Vagina (tissue), 2 donors: Measurements from ENCODE around the gene FZD2.
"Not testable (repeated sequence)": the region's sequence is repeated elsewhere in the genome, so short reads cannot be mapped to it uniquely, and the experiment has no call there.

Experiments used
- POLR2AphosphoS5 ChIP-seq, 2 donors: sonication (generic); formaldehyde crosslinking; IDR thresholded peaks; one replicate each; pipeline ENCODE4 v1.9.0; 2017; ENCODE audit warnings: antibody characterized with exemption in 2 of 2, mild to moderate bottlenecking in 2 of 2, low read depth in 1 of 2; ENCODE audit not compliant: insufficient read depth in 1 of 2
- TF ChIP-seq, protein P1 (sequence below), 3 experiments: fragments of 450-650 bp in 2 of 3; fragments of 200-600 bp in 1 of 3; sonication (generic) in 1 of 3; IDR thresholded peaks; one replicate each; pipeline ENCODE4 v1.5.1; 2017 to 2019; ENCODE audit warnings: antibody characterized with exemption in 3 of 3, mild to moderate bottlenecking in 2 of 3, moderate library complexity in 2 of 3

DNA sequence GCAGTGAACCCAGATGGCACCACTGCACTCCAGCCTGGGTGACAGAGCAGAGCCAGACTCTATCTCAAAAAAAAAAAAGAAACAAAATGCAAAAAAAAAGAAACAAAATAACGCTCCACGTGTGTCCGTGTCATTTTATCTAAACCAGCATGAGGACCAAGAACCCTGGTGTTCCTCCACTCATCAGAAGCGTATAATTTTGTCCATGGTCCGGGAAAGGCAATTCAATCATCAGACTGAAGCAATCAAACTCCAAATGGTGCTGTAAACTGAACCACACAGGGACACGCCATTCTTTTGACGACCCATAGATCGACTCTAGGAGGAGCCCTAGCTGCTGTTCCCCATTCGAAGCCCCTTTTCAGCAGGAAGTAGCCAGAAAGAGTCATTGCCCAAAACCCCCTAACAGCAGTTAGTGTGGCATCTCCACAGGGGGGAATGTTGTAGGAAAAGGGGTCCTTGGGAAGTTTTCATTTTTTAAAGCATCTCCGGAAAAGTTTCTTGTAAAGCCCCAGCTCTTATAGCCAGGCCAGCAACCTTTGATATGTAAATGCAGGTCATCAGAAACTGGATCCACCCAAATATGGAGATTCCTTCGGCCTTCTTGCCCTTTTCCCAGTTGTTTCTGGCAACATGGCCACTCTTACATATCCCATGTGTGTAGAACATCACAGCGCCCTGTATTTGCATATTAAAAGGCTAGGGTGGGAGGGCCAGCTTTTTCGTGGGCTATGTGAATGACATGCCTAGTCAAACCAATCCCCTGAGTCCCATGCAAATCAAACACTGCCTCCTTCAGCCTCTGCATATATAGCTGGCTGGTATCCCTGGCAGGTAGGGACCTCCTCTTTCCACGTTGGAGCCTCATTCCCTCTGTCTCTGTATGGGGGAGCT lies 45.8 kb upstream of the FZD2 start:
- TF ChIP-seq, protein P1, sequence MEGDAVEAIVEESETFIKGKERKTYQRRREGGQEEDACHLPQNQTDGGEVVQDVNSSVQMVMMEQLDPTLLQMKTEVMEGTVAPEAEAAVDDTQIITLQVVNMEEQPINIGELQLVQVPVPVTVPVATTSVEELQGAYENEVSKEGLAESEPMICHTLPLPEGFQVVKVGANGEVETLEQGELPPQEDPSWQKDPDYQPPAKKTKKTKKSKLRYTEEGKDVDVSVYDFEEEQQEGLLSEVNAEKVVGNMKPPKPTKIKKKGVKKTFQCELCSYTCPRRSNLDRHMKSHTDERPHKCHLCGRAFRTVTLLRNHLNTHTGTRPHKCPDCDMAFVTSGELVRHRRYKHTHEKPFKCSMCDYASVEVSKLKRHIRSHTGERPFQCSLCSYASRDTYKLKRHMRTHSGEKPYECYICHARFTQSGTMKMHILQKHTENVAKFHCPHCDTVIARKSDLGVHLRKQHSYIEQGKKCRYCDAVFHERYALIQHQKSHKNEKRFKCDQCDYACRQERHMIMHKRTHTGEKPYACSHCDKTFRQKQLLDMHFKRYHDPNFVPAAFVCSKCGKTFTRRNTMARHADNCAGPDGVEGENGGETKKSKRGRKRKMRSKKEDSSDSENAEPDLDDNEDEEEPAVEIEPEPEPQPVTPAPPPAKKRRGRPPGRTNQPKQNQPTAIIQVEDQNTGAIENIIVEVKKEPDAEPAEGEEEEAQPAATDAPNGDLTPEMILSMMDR (IDR thresholded peaks at IDR 0.05), result not testable (repeated sequence)
- TF ChIP-seq POLR2AphosphoS5 (IDR thresholded peaks at IDR 0.05; ENCODE audit: insufficient read depth in 1 of 2, low read depth in 1 of 2), result not testable (repeated sequence)
